ENCODE measurements around the gene PDPR. TPM values are rescaled to one million over a fixed set of nuclear protein-coding genes. Genes with fewer than 3 reads are reported as not detected.
"Not testable (repeated sequence)": the region's sequence is repeated elsewhere in the genome, so short reads cannot be mapped to it uniquely, and the experiment has no call there.

The PDPR gene
- total RNA-seq, 2 donors from 2014 or later, result 22.6 to 37.5 TPM

- DNase-seq; intact Hi-C loops (cut with DNase I, micrococcal nuclease); ATAC-seq: not testable (repeated sequence)
Observed at GRCh38 chr16:70120398-70120797, 6.3 kb downstream of the PDPR start.

DNA sequence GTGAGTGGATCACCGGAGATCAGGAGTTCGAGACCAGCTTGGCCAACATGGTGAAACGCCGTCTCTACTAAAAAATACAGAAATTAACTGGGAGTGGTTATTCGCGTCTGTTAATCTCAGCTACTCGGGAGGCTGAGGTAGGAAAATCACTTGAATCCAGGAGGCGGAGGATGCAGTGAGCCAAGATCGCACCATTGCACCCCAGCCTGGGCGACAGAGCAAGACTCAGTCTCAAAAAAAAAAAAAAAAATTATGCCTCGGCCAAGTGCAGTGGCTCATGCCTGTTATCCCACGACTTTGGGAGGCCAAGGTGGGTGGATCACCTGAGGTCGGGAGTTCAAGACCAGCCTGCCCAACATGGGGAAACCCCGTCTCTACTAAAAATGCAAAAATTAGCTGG lies 9.7 kb downstream of the PDPR start:
- ATAC-seq; DNase-seq; intact Hi-C loops (cut with DNase I, micrococcal nuclease): not testable (repeated sequence)

DNA sequence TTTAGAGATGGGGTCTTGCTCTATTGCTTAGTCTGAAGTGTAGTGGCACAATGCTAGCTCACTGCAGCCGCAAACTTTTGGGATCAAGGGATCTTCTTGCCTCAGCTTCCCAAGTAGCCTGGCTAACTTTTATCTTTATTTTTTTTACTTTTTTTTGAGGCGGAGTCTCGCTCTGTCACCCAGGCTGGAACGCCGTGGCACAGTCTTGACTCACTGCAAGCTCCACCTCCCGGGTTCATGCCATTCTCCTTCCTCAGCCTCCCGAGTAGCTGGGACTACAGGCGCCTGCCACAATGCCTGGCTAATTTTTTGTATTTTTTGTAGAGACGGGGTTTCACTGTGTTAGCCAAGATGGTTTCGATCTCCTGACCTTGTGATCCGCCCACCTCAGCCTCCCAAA lies 12.1 kb downstream of the PDPR start:
- DNase-seq; intact Hi-C loops (cut with DNase I, micrococcal nuclease); ATAC-seq: not testable (repeated sequence)

DNA sequence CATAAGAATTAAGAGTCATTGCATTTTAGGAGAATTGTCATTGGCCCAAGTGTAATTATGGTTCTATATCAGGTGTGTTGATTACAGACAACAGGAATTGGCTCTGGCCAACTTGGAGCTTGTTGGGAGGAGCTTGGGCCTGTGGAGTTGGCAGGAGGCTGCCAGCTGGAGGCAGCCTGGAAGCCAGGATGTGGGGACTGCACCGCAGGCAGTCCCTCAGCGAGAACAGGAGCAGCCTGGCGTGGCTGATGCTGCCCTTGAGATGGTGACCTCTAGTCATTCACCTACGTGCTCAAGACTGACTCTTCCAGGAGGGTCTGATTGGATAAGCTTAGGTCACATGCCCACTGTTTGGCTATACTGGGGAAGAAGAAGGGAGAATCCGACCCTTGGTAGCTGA lies 13.6 kb downstream of the PDPR start:
- intact Hi-C loops (cut with DNase I, micrococcal nuclease); DNase-seq; ATAC-seq: not testable (repeated sequence)

GRCh38 chr16:70128844-70129243 lies 14.7 kb downstream of the PDPR start:
- ATAC-seq; intact Hi-C loops (cut with DNase I, micrococcal nuclease); DNase-seq: not testable (repeated sequence)

DNA sequence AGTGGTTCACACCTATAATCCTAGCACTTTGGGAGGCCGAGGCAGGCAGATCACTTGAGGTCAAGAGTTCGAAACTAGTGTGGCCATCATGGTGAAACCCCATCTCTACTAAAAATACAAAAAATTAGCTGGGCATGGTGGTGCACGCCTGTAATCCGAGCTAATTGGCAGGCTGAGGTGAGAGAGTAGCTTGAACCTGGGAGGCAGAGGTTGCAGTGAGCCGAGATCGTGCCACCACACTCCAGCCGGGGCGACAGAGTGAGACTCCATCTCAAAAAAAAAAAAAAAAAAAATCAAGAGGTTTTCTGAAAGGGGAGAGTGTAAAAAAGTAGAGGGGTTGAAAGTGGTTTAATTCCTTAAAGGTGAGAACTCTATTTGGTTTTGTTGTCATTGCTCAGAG lies 21.7 kb downstream of the PDPR start:
- intact Hi-C loops (cut with DNase I, micrococcal nuclease); DNase-seq; ATAC-seq: not testable (repeated sequence)

- ATAC-seq; intact Hi-C loops (cut with DNase I, micrococcal nuclease): not testable (repeated sequence)
Observed at GRCh38 chr16:70136595-70136994, 22.5 kb downstream of the PDPR start.

GRCh38 chr16:70142739-70143138 lies 28.6 kb downstream of the PDPR start:
- DNase-seq; ATAC-seq; intact Hi-C loops (cut with DNase I, micrococcal nuclease): not testable (repeated sequence)

More at GRCh38 chr16:70136595-70136994, 22.5 kb downstream of the PDPR start:
- DNase-seq, result not testable (repeated sequence)

DNA sequence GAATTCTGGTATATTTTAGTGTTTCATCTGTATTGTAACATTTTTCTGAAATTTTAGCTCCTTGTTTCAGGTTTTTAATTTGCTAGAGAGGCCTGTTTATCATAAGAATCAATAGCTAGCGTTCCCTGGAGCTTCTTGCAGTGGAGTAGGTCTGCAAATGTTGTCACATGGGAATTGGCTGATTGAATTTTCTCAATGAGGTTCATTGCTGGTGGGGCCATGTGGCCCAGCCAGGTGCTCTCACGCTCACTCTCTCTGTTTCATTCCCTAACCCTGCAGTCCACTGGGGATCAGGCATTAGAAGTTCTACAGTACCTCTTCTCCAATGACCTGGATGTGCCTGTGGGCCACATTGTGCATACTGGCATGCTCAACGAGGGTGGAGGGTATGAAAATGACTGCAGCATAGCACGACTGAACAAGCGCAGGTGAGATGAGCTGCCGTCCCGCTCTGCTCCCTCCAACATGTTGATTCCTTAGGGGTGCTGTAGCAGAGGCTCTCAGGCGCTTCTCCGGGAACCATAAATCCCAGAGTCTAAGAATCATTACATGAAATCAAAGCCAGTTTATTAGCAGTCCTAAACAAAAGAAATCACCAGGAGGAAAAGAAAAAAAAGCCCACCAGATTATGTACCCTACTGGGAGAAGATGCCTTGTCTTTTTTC lies 29.2 kb downstream of the PDPR start:
- DNase-seq; intact Hi-C loops (cut with DNase I, micrococcal nuclease); ATAC-seq: not testable (repeated sequence)

DNA sequence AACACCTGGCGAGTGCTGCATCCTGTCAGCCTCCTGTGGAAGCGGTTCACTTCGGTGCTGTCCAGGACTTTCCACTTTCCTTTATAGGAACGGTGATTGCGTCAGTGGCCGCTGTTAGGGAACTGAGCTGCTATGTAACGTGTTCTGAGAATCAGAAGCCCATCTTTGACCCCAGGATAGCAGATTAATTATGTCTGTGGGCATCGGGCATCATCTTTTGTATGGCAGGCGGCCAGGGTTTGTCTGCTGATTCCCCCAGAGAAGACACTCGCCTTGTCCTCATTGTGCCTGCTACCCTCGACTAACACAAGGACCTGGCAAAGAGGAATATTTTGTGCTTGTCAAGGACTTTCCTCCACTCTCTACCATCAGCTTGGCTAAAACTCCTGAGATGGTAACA lies 33.7 kb downstream of the PDPR start:
- DNase-seq; ATAC-seq; intact Hi-C loops (cut with DNase I, micrococcal nuclease): not testable (repeated sequence)

- DNase-seq; intact Hi-C loops (cut with DNase I, micrococcal nuclease); ATAC-seq: not testable (repeated sequence)
Observed at GRCh38 chr16:70148453-70148852, 34.3 kb downstream of the PDPR start.

DNA sequence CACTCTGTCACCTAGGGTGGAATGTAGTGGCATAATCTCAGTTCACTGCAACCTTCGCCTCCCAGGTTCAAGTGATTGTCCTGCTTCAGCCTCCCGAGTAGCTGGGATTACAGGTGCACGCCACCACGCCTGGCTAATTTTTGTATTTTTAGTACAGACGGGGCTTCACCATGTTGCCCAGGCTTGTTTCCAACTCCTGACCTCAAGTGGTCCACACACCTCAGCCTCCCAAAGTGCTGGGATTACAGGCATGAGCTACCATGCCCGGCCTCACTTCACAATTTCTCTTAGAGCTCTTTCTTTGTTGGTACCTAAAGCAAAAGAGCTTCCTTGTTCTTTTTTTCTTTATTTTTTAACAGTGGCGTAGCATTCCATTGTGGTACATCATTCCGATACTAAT lies 35.2 kb downstream of the PDPR start:
- ATAC-seq; DNase-seq; intact Hi-C loops (cut with DNase I, micrococcal nuclease): not testable (repeated sequence)

GRCh38 chr16:70151391-70151790 lies 37.3 kb downstream of the PDPR start:
- intact Hi-C loops (cut with DNase I, micrococcal nuclease), result no loop called here
- ATAC-seq (peak; percentile 36), DNase-seq (peak in 1 of 2 donors; percentile 45)

DNA sequence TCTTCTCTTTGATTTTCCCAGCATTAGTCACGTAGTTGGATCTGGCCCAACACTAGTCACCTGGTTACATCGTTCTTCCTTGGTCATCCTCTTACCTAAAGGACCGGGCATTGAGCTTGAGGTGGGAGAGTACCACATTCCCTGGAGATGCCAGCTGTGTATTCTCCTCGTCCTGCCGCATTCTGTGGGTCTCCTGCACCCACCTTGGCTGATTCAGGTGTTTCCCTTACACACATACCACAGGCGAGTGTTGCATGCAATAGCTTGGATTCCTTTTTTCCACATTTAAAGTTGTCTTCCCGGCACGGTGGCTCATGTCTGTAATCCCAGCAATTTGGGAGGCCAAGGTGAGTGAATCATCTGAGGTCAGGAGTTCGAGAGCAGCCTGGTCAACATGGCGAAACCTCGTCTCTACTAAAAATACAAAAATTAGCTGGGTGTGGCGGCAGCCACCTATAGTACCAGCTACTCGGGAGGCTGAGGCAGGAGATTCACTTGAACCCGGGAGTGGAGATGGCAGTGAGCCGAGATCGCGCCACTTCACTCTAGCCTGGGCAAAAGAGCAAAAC lies 37.9 kb downstream of the PDPR start:
- ATAC-seq (peak; percentile 27), DNase-seq (peak in 1 of 2 donors; percentile 58)
- intact Hi-C loops (cut with DNase I, micrococcal nuclease), result no loop called here

- intact Hi-C loops (cut with DNase I, micrococcal nuclease), result no loop called here
- peak; percentile 84 for ATAC-seq
- peak; percentile 39 to 60 for DNase-seq
Observed at GRCh38 chr16:70152578-70153302, 38.6 kb downstream of the PDPR start.

GRCh38 chr16:70154736-70155135 lies 40.6 kb downstream of the PDPR start:
- ATAC-seq; intact Hi-C loops (cut with DNase I, micrococcal nuclease): not testable (repeated sequence)
- DNase-seq, result peak in 1 of 2 donors; percentile 23

- DNase-seq (peak in 1 of 2 donors; percentile 29), ATAC-seq (no peak)
- intact Hi-C loops (cut with DNase I, micrococcal nuclease), result no loop called here
Observed at GRCh38 chr16:70156207-70156978, 42.3 kb downstream of the PDPR start.

DNA sequence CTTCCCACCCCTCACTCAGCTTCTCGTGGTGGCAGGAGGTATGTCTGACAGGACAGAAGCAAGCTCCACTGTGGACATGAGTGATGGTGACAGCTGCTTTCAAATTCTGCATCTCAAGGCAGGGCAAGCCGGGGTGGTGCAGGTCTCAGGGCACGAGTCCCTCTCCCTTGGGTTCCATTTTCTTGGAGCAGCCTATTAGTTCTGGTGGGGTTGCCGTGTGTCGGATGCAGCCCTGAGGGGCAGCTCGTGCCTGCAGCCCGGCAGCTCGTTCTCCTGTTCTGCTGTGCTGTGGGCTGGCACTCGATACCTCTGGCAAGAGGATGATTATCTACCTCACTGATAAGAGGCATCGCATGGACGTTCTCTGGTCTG lies 43.0 kb downstream of the PDPR start:
- peak in 1 of 2 donors; percentile 23 for DNase-seq
- no peak for ATAC-seq
- intact Hi-C loops (cut with DNase I, micrococcal nuclease), result no loop called here

Measured in left colon (tissue), 2 donors.